ENCODE data around the gene RPL39.

- TF ChIP-seq CTCF (IDR thresholded peaks at IDR 0.05) (no peak), POLR2A (IDR thresholded peaks at IDR 0.05) (no peak)
Measured at GRCh38 chrX:119755981-119756533, 35.4 kb downstream of the RPL39 start.

Data from lower leg skin (tissue), 3 donors.